Retina (tissue), 1 donor: ENCODE results near the gene XPC.
"Not testable (repeated sequence)": the region's sequence is repeated elsewhere in the genome, so short reads cannot be mapped to it uniquely, and the experiment has no call there.

ENCODE experiments used
- DNase-seq: peaks from one replicate; pipeline ENCODE4 v3.0.0-alpha.2; 2016

XPC gene

DNA sequence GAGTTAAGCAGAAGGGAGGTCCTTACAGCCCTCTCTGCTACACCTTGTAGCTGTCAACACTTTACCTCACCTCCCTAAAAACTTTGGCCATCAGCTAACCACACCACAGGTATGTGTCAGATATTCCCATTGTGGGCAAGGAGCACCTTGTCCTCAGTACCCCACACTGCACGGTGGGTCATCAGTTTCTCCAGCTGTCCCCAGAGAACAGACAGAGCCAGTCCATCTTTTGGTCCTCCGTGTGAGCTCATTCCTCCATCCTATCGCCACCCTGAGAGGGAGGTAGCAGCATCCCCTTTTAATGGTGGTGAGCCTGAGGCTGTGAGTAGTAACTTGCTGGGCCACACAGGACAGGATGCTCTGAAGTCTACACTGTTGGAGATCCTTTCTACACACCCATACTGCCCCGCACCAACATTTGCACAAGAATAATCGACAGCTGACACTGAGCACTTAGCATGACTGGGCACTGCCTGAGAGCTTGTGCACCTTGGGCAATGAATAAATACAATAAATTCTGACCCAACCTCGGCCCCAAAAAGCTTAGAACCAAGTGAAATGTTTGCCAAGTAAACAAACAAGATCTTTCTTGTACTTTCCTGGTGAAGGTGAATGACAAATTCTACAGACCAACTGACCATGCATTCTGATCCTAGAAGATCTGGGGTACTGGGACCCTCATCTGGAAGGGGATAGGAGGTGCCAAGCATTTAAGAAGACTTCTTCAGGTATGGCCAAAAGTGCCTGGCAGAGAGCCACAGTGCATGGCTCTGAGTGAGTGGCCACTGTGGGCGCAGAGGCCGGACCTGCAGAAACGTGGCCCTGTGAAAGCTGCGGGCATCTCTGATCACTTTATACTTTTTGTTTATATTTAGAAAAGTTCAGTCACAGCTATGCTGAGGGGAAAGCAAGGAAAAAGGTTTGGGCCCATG, 60.7 kb downstream of the XPC start:
- no peak for DNase-seq

DNA sequence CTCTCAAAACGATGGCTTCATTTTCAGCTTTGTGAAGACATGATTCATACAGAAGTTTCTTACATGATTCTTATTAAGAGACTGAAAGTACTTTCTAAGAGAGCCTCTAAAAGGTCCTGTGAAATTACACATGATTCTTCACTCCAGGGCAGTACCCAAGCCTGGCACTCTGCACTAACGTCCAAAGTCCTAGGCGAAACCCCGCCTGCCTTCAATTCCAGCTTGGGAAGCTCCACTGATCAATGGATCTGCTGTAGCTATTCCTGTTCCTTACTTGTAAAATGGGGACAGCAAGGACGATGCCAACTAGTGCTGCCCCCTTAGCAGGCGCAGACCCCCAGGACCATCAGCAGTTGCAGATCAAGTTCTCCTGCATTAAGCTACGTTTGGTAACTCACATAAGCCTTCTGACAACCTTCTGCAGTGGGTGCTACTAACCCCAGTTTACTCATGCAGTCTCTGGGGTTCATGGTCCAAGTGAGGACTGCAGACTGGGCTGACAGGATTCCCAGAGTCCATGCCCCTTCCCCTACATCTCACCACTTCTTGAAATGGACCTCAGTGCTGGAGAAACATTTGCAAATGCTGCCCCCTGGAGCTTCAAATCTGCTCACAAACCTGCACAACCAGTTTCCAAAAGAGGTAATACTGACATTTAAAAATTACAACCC, 64.3 kb downstream of the XPC start:
- no peak for DNase-seq

- no peak for DNase-seq
Measured at GRCh38 chr3:14110699-14111098, 67.7 kb downstream of the XPC start.

DNA sequence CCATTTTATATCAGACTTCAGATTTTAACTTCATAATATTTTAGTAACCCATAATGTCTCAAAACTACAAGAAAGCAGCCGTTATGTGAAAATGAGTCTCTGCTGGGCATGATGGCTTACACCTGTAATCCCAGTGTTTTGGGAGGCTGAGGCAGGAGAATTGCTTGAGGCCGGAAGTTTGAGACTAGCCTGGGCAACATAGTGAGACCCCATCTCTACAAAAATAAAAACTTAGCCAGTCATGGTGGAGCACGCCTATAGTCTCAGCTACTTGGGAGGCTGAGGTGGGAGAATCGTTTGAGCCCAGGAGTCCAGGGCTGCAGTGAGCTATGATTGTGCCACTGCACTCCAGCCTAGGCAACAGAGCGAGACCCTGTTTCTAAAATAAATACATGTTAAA, 68.6 kb downstream of the XPC start:
- not testable (repeated sequence) for DNase-seq

- no peak for DNase-seq
Measured at GRCh38 chr3:14097616-14098391, 80.6 kb downstream of the XPC start.

GRCh38 chr3:14096742-14097141, 81.7 kb downstream of the XPC start:
- DNase-seq = no peak
